GM12875 (cell line): Measurements from ENCODE around the gene STOML1.

Source experiments
- H3K4me3 ChIP-seq: one replicate; pipeline ENCODE4 v1.5.1; 2011; ENCODE audit warnings: low read depth, low read length, control low read depth
- TF ChIP-seq, protein P1 (sequence below): IDR thresholded peaks from 2 replicates; pipeline ENCODE4 v1.5.1; 2011; ENCODE audit warnings: low read depth, mild to moderate bottlenecking, control low read depth, inconsistent platforms, low read length, moderate library complexity, borderline replicate concordance; ENCODE audit not compliant: insufficient read depth

The STOML1 gene

DNA sequence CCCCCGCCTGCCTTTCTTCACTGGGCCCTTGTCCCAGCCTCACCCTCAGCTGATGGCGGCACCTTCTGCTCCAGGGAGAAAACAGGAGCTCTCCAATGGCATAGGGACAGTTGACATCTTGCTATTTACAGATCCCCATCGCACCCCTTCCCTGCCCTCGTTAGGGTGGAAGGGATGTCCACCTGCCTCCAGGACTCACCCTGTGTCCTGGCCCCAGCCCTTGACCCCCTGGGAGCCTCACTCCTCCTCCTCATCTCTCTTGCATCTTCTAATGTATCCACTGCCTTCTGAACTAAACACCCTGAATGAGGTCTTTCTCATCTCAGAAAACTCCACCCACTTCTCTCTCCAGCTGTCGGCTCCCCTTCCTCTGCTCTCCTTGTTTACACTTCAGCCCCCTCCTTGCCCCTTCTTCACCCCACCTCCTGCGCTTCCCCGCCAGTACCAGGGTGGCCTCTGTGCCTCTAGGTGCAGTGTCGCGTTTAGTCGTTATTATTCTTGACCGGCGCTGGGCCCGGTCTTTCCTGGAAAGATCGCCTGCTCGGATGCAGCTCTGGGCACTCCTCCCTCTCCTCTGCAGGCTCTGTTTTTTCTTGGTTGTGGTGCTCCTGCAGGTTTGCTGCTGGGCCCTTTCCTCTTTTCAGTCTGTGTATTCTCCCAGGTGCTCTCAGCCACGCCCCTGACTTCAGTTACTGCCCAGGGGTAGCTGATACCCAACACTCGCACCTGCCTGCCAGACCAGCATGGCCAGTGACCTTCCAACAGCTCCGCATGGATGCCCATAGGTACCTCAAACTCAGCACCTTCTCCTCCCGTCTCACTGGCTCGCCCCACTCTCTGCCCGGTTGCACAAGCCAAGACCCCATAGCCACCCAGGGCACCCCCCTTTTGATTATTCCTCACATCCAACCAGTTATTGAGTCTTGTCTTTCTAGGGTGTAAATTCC lies 45.3 kb upstream of the STOML1 start:
- TF ChIP-seq, protein P1, sequence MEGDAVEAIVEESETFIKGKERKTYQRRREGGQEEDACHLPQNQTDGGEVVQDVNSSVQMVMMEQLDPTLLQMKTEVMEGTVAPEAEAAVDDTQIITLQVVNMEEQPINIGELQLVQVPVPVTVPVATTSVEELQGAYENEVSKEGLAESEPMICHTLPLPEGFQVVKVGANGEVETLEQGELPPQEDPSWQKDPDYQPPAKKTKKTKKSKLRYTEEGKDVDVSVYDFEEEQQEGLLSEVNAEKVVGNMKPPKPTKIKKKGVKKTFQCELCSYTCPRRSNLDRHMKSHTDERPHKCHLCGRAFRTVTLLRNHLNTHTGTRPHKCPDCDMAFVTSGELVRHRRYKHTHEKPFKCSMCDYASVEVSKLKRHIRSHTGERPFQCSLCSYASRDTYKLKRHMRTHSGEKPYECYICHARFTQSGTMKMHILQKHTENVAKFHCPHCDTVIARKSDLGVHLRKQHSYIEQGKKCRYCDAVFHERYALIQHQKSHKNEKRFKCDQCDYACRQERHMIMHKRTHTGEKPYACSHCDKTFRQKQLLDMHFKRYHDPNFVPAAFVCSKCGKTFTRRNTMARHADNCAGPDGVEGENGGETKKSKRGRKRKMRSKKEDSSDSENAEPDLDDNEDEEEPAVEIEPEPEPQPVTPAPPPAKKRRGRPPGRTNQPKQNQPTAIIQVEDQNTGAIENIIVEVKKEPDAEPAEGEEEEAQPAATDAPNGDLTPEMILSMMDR: no peak
- no peak overlapping the region for H3K4me3 ChIP-seq

DNA sequence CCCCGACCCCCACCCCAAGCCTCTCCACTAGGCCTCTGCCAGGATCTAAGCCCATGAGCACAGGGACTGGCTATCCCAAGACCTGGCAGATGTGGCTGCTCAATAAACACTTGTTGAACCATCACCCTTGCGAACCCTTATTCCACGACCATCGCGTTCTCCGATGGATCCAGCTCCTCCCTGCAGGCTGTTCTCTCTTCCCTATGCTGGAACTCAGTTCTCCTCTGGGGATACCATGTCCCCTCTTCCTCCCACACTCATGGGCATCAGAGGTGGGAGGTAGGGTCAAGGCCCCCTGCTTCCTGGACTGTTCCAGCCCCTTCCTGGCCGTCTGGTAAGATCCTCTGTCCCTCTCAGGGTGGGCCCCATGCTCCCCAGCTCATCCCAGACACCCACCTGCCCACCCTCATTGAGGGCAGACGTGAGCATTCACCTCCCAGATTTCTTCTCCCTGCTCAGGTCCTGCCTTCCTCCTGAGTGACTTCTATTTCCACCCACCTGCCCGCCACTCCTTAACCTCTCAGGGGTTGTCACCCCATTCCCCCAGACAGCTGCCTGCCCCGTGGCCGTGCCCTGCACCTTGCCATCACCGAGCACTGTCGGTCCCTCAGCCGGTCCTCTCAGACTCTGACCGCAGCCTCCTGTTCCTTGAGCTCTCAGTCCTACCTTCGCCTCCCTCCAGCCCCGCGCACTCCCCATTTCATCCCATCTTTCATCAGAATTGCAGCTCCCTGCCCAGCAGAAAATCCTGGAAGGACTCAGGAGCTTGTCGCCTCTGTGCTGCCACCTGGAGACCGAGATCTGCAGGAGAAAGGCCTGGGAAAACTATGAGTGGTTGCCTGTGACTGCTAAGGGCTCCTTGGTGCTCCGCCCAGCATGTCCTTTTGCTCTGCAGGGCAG lies 44.4 kb upstream of the STOML1 start:
- no peak overlapping the region for H3K4me3 ChIP-seq
- TF ChIP-seq, protein P1: no peak

DNA sequence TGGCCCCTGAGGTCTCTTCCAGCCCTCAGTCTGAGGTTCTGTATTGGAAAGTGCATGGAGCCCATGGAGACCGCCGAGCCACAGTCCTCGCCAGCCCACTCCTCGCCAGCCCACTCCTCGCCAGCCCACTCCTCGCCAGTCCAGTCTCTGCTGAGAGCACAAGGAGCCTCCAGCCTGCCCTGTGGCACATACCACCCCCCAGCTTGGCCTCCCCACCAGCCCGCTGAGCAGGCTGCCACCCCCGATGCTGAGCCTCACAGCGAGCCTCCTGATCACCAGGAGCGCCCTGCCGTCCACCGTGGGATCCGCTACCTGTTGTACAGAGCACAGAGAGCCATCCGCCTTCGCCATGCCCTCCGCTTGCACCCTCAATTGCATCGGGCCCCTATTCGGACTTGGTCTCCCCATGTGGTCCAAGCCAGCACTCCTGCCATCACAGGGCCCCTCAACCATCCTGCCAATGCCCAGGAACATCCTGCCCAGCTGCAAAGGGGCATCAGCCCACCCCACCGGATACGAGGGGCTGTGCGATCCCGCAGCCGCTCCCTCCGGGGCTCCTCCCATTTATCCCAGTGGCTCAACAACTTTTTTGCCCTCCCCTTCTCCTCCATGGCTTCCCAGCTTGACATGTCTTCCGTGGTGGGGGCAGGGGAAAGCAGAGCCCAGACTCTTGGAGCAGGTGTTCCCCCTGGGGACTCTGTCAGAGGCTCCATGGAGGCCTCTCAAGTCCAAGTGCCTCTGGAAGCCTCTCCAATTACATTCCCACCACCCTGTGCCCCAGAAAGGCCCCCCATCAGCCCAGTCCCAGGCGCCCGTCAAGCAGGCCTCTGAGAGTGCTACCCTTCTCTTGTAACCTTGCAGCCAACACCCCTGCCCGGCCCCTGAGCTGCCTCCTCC lies 43.3 kb upstream of the STOML1 start:
- H3K4me3 ChIP-seq: no peak overlapping the region
- TF ChIP-seq, protein P1: no peak

DNA sequence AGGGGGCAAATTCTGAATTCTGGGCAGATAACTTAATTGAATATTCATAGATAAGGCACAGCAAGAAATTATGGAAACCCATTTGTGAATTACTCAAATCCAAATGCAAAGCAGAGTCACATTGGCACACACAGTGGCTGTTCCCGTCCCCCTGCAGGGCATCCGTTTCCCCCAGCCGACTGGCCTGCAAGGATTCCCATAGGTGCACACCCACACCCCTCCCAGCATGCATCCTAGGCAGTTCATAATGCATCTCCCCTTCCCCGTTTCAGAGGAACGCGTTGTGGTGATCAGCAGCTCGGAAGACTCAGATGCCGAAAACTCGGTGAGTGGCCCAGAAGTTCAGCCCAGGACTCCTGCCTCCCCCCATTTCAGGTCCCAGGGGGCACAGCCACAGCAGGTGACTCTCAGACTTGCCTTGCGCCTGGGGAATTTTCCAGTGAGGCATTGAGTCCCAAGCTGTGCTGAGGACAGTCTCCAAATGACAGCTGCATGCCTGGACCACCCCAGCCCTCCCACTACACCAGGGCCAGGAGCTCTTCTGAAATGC lies 42.2 kb upstream of the STOML1 start:
- H3K4me3 ChIP-seq: no peak overlapping the region
- TF ChIP-seq, protein P1: no peak

DNA sequence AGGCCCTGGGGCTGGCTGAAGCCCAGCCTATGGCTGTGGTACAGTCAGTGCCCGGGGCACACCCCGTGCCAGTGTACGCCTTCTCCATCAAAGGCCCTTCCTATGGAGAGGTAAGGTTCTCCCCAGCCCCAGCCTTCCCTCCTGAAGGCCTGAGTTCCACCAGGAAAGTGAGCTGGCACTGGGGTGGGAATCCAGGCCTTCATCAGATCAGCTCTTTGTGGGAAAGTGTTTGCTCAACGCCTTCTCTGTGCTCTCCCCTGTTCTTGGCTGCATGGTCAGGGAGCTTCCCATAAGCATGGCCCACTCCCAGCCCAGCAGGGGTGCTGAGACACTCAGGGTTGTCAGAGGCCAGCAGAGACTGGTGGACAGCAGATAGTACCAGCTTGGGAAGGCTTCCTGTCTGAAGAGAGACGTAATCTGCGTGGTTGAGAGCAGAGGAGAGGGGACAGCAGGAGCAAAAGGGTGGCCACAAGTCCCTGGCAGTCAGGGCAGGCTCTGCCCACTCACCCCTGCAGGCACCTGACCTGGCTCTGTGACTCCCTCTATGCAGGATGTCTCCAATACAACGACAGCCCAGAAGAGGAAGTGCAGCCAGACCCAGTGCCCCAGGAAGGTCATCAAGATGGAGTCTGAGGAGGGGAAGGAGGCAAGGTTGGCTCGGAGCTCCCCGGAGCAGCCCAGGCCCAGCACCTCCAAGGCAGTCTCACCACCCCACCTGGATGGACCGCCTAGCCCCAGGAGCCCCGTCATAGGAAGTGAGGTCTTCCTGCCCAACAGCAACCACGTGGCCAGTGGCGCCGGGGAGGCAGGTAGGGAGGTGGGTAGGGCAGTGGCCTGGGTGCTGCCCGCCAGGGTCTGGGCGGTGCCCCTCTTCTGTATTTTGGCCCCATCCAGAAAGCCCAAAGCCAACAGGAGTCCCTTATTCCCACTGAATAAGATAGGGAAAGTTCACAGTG lies 40.8 kb upstream of the STOML1 start:
- TF ChIP-seq, protein P1: no peak
- H3K4me3 ChIP-seq: no peak overlapping the region

DNA sequence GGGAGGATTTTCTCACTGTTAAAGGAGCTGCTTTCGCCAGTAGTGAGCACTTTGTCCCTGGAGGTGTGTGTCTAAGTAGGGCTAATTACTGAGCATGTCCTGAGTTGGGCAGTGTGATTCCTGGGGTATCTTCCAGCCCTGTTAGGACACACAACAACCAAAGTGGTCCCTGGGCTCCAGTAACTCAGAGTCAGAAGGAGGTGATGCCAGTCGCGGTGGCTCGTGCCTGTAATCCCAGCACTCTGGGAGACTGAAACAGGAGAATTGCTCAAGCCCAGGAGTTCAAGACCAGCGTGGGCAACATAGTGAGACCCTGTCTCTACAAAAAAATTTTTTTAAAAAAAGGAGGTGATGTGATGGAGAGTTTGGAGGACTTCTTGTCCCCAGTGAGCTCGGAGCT lies 40.0 kb upstream of the STOML1 start:
- TF ChIP-seq, protein P1: no peak

More for the DNA sequence above, 40.0 kb upstream of the STOML1 start:
- H3K4me3 ChIP-seq: no peak overlapping the region
